NB4 (cell line): Measurements from ENCODE around the gene KRAS.

Experiments
- CTCF ChIP-seq: IDR thresholded peaks from one replicate; pipeline ENCODE4 v1.5.1; 2012; ENCODE audit warnings: low read depth, low read length
- MYC ChIP-seq: IDR thresholded peaks from 2 replicates; pipeline ENCODE4 v1.6.1; 2011; ENCODE audit warnings: low read depth, low read length
- POLR2A ChIP-seq: IDR thresholded peaks from 2 replicates; pipeline ENCODE4 v1.6.1; 2011; ENCODE audit warnings: mild to moderate bottlenecking; ENCODE audit not compliant: insufficient read length; ENCODE audit errors: extremely low read depth

DNA sequence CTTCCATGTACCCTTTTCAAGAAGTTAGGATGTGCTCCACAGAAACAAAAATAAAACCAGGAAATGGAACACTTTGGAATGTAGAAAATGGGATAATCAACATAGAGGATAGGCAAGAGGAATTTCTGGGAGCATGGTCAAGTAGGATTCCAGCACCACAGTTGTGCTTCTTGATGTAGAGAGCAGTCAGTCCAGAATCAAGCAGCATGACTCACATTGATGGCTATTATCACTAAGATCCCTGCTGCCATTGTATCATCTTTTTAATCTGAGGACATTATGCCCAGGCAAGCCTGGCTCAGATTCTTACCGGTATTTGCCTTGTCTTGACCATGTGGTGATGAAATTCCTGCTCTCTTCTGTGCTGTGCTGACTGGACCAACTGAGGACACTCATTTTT, 50.0 kb downstream of the KRAS start:
- no peak for TF ChIP-seq POLR2A
- TF ChIP-seq CTCF: no peak
- TF ChIP-seq MYC: no peak
